ENCODE data around the gene AKAP13.
"Not testable (repeated sequence)": the region's sequence is repeated elsewhere in the genome, so short reads cannot be mapped to it uniquely, and the experiment has no call there.

AKAP13 gene

GRCh38 chr15:85625166-85625830, 244.9 kb downstream of the AKAP13 start:
- no peak for DNase-seq (ENCODE audit: low read depth)

- DNase-seq (ENCODE audit: low read depth) = no peak
Measured at GRCh38 chr15:85625856-85626255, 245.5 kb downstream of the AKAP13 start.

GRCh38 chr15:85627213-85627935, 247.0 kb downstream of the AKAP13 start:
- no peak for DNase-seq (ENCODE audit: low read depth)

GRCh38 chr15:85630311-85630710, 249.9 kb downstream of the AKAP13 start:
- DNase-seq (ENCODE audit: low read depth) = no peak

- no peak for DNase-seq (ENCODE audit: low read depth)
Measured at GRCh38 chr15:85631018-85631417, 250.6 kb downstream of the AKAP13 start.

- no peak for DNase-seq (ENCODE audit: low read depth)
Measured at GRCh38 chr15:85632014-85632413, 251.6 kb downstream of the AKAP13 start.

GRCh38 chr15:85633859-85634258, 253.5 kb downstream of the AKAP13 start:
- no peak for DNase-seq (ENCODE audit: low read depth)

GRCh38 chr15:85636351-85636750, 255.9 kb downstream of the AKAP13 start:
- DNase-seq (ENCODE audit: low read depth) = no peak

- no peak for DNase-seq (ENCODE audit: low read depth)
Measured at GRCh38 chr15:85639752-85640381, 259.5 kb downstream of the AKAP13 start.

GRCh38 chr15:85642065-85642692, 261.8 kb downstream of the AKAP13 start:
- no peak for DNase-seq (ENCODE audit: low read depth)

GRCh38 chr15:85642693-85643066, 262.3 kb downstream of the AKAP13 start:
- no peak for DNase-seq (ENCODE audit: low read depth)

GRCh38 chr15:85646538-85647091, 266.2 kb downstream of the AKAP13 start:
- peak; percentile 29 for DNase-seq (ENCODE audit: low read depth)

- peak; percentile 22 for DNase-seq (ENCODE audit: low read depth)
Measured at GRCh38 chr15:85649372-85649771, 269.0 kb downstream of the AKAP13 start.

- DNase-seq (ENCODE audit: low read depth) = no peak
Measured at GRCh38 chr15:85651548-85651947, 271.1 kb downstream of the AKAP13 start.

- DNase-seq (ENCODE audit: low read depth) = no peak
Measured at GRCh38 chr15:85652457-85652856, 272.1 kb downstream of the AKAP13 start.

- DNase-seq (ENCODE audit: low read depth) = no peak
Measured at GRCh38 chr15:85657132-85657531, 276.7 kb downstream of the AKAP13 start.

- no peak for DNase-seq (ENCODE audit: low read depth)
Measured at GRCh38 chr15:85658816-85659215, 278.4 kb downstream of the AKAP13 start.

GRCh38 chr15:85661859-85662258, 281.5 kb downstream of the AKAP13 start:
- DNase-seq (ENCODE audit: low read depth) = no peak

GRCh38 chr15:85665677-85666076, 285.3 kb downstream of the AKAP13 start:
- not testable (repeated sequence) for DNase-seq (ENCODE audit: low read depth)

GRCh38 chr15:85667491-85668424, 287.4 kb downstream of the AKAP13 start:
- DNase-seq (ENCODE audit: low read depth) = peak; percentile 45

- DNase-seq (ENCODE audit: low read depth) = no peak
Measured at GRCh38 chr15:85671156-85671555, 290.8 kb downstream of the AKAP13 start.
